ENCODE data around the gene CPN2.

DNA sequence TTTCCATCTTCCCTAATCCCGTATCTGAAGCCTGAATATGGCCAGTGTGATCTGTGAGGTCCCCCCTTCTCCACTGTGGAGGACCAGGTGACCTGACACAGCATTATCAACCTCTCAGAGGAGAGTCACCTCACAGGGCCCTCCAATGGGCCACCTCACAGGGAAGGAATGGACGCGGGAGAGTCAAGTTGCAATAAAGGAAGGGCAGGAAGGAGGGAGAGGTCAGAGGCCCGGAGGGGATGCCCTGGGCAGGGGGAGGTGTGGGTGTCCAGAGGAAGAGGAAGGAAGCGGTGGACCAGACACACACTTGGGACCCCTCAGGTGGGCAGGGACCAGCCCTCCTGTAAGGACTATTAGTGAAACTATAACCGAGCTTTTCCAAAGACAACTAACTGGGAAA lies 33.0 kb upstream of the CPN2 start:
- TF ChIP-seq, protein P1, sequence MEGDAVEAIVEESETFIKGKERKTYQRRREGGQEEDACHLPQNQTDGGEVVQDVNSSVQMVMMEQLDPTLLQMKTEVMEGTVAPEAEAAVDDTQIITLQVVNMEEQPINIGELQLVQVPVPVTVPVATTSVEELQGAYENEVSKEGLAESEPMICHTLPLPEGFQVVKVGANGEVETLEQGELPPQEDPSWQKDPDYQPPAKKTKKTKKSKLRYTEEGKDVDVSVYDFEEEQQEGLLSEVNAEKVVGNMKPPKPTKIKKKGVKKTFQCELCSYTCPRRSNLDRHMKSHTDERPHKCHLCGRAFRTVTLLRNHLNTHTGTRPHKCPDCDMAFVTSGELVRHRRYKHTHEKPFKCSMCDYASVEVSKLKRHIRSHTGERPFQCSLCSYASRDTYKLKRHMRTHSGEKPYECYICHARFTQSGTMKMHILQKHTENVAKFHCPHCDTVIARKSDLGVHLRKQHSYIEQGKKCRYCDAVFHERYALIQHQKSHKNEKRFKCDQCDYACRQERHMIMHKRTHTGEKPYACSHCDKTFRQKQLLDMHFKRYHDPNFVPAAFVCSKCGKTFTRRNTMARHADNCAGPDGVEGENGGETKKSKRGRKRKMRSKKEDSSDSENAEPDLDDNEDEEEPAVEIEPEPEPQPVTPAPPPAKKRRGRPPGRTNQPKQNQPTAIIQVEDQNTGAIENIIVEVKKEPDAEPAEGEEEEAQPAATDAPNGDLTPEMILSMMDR (conservative IDR thresholded peaks at IDR 0.05 in 1 of 2, IDR thresholded peaks at IDR 0.05 in 1 of 2; ENCODE audit: extremely low read depth in 1 of 2, insufficient read depth in 1 of 2, low read depth in 1 of 2, low read length in 2 of 2): no peak
- TF ChIP-seq EZH2 (IDR thresholded peaks at IDR 0.05; ENCODE audit: borderline replicate concordance, low read length): no peak

Data from mammary epithelial cell (primary cell).